Spinal cord (tissue), 10 donors: Measurements from ENCODE around the gene ABCG1. TPM values are rescaled to one million over a fixed set of nuclear protein-coding genes. Genes with fewer than 3 reads are reported as not detected.
"Not testable (repeated sequence)": the region's sequence is repeated elsewhere in the genome, so short reads cannot be mapped to it uniquely, and the experiment has no call there.

Source experiments
- DNase-seq, 6 donors: peaks; one replicate each; pipeline versions ENCODE4 v3.0.0 to v3.0.0-alpha.2; 2013 to 2015; ENCODE audit warnings: low spot score in 6 of 6, low read depth in 4 of 6
- H3K27ac ChIP-seq: one replicate; pipeline ENCODE4 v1.5.1; 2013; ENCODE audit warnings: low read depth, low read length, control low read depth
- H3K27me3 ChIP-seq: one replicate; pipeline ENCODE4 v1.6.1; 2013; ENCODE audit warnings: low read length; ENCODE audit not compliant: control insufficient read depth, insufficient read depth
- H3K36me3 ChIP-seq: one replicate; pipeline ENCODE4 v1.6.1; 2013; ENCODE audit warnings: low read length; ENCODE audit not compliant: control insufficient read depth, insufficient read depth
- H3K4me1 ChIP-seq: one replicate; pipeline ENCODE4 v1.6.1; 2013; ENCODE audit warnings: low read length; ENCODE audit not compliant: control insufficient read depth, insufficient read depth
- H3K4me3 ChIP-seq: one replicate; pipeline ENCODE4 v1.5.1; 2013; ENCODE audit warnings: low read depth, low read length, control low read depth
- H3K9me3 ChIP-seq: one replicate; pipeline ENCODE4 v1.6.1; 2013; ENCODE audit warnings: low read length; ENCODE audit not compliant: control insufficient read depth, insufficient read depth
- WGBS: methylation state at CpG from one replicate; pipeline ENCODE4 v1.1.5; 2013; ENCODE audit warnings: missing lambda C conversion rate; ENCODE audit not compliant: insufficient coverage; 5-methylcytosine and 5-hydroxymethylcytosine counted together
- polyA plus RNA-seq, 2 donors: library from polyadenylated mRNA; unstranded; fragments of 120-200 nt; gene quantifications; one replicate each; pipeline ENCODE4 v1.2.1, GENCODE V29; 2013; ENCODE audit not compliant: insufficient read length in 2 of 2
- total RNA-seq, 2 donors: library from RNA; depleted of rRNA in 1 of 2; stranded (reverse); fragments of 120-200 nt in 1 of 2; fragments of >200 nt in 1 of 2; gene quantifications; one replicate each; pipeline versions ENCODE4 v1.2.3 to v1.2.4, GENCODE V29; 2013 to 2014
- donor health status: healthy.

Gene ABCG1
- total and polyA plus RNA-seq, 4 donors, result 16.0 to 23.4 (median 19.3) TPM

DNA sequence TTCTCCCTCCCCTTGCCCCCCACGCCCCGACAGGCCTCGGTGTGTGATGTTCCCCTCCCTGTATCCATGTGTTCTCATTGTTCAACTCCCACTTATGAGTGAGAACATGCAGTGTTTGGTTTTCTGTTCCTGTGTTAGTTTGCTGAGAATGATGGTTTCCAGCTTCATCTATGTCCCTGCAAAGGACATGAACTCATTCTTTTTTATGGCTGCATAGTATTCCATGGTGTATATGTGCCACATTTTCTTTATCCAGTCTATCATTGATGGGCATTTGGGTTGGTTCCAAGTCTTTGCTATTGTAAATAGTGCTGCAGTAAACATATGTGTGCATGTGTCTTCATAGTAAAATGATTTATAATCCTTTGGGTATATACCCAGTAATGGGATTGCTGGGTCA lies 38.9 kb upstream of the ABCG1 start:
- H3K4me3 ChIP-seq, DNase-seq, H3K4me1 ChIP-seq, H3K27me3 ChIP-seq, H3K9me3 ChIP-seq, H3K27ac ChIP-seq, H3K36me3 ChIP-seq: not testable (repeated sequence)
- no CpG with 5 or more reads among the region's 3 CpGs for WGBS

DNA sequence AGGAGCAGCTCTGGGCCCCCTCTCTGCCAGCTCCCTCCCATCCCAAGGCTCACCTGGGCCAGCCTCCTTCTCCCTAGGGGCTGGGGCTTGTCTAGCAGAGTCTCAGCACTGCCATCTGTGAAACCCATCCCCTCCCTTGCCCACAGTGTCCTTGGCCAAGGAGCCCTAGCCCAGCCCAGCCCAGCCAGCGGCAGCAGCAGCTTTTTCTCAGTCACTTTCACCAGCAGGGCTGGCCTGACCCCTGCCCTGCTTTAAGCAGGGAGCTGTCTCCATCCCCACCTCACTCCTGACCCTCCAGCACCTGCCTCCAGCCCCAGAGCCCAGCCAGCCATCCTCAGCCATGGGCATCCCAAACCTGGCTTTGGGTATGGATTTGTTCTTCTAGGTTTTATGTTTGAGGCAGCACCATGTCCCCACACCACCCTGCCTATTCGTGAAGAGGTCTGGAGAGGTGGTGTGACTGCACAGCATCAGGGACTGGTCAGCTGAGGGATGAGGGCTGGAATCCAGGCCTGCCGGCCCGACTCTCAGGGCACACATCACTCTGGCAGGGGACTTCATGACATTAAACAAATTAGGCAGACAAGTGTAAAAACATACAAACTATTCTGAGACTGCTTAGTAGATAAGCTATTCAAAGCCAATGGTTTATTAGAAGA lies 36.1 kb upstream of the ABCG1 start:
- peaks cover 4% of the 10 kb centered on the region for H3K4me1 ChIP-seq
- no peaks in the 10 kb centered on the region for H3K9me3 ChIP-seq
- H3K36me3 ChIP-seq, result no peaks in the 10 kb centered on the region
- no peaks in the 10 kb centered on the region for H3K27me3 ChIP-seq
- no peak overlapping the region for H3K4me3 ChIP-seq
- 100% methylated on average over 1 of the region's 4 CpGs for WGBS
- no peak for DNase-seq
- H3K27ac ChIP-seq, result no peak overlapping the region

DNA sequence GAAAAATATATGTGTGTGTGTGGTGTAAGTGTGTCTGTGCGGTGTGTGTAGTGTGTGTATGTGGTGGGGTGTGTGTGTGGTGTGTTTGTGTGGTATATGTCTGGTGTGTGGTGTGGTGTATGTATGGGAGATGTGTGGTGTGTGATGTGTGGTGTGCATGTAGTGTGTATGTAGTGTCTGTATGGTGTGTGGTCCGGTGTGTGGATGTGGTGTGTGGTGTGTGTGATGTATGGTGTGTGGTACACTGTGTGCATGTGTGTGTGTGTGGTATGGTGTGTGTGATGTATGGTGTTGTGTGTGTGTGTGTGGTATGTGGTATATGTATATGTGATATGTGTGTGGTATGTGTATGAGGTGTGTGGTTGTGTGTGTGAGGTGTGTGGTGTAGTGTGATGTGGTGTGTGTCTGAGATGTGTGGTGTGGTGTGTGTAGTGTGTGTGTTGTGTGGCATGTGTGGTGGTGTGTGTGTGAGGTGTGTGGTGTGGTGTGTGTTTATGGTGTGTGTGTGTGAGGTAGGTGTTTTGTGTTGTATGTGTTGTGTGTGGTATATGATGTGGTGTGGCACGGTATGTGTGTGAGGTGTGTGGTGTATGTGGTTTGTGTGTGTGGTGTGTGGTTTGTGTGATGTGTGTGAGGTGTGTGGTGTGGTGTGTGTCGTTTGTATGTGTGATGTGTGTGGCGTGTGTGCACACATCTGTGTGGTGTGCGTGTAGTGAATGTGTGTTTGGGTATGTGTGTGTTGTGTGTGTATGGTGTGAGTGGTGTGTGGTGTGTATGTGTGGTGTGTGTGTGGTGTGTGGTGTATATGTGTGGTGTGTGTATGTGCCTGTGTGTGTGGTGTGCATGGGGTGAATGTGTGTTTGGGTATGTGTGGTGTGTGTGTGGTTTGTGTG lies 35.3 kb upstream of the ABCG1 start:
- Histone ChIP-seq H3K9me3 (no peaks in the 10 kb centered on the region), H3K4me1 (peaks cover 4% of the 10 kb centered on the region), H3K4me3 (no peak overlapping the region), H3K36me3 (no peaks in the 10 kb centered on the region), H3K27ac (no peak overlapping the region), H3K27me3 (no peaks in the 10 kb centered on the region)
- WGBS, result 98% methylated on average over 6 of the region's 6 CpGs
- no peak for DNase-seq

DNA sequence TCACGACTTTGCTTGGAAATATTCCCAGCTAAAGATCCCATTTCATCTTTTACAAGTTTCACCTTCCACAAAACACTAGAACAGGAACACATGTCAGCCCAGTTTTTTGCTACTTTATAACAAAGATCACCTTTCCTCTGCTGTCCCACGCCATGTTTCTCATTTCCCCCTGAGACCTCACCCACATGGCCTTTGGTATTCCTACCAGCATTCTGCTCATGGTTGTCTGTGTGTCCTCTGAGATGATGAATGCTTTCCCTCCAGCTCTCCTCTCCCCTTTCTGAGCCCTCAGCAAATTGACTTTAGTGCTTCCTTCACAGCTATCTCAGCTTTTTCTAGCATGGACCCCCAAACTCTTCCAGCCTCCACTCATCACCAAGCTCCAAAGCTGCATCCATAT lies 32.3 kb upstream of the ABCG1 start:
- 87% methylated on average over 2 of the region's 2 CpGs for WGBS
- no peak for DNase-seq
- no peaks in the 10 kb centered on the region for H3K27me3 ChIP-seq
- no peak overlapping the region for H3K27ac ChIP-seq
- no peaks in the 10 kb centered on the region for H3K36me3 ChIP-seq
- no peak overlapping the region for H3K4me3 ChIP-seq
- peaks cover 18% of the 10 kb centered on the region for H3K4me1 ChIP-seq
- H3K9me3 ChIP-seq, result no peaks in the 10 kb centered on the region

DNA sequence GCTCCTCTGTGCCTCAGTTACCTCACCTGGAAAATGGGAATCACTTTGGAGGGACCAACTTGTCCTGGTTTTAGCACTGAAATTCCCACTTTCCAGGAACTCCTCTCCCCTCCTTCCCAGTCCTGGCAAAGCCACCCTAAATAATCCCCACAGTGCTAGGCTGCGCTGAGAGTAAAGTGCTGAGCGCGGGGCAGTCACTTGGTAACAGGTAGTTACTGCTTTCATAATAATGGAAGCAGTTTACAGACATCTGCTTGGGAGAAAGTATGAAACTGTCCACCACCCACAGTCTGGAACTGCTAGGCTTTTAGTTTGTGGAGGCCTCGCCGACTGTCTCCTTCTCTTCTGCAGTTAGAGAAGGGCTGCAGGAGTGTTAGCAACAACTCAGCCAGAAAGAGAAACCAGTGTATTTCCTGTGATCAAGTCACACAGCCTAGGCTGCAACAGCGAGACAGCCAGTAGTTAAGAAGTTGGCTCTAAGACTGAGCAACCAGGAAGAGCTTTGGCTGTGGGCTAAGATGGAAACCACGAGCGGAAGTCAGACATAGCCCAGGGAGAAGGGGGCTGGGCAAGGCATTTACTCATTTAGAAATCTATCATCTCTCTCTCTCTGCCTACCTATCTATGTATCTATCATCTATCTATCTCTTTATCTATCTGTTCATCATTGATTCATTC lies 30.8 kb upstream of the ABCG1 start:
- no peaks in the 10 kb centered on the region for H3K36me3 ChIP-seq
- peaks cover 24% of the 10 kb centered on the region for H3K4me1 ChIP-seq
- no peak overlapping the region for H3K27ac ChIP-seq
- no peak for DNase-seq
- no peaks in the 10 kb centered on the region for H3K27me3 ChIP-seq
- no peaks in the 10 kb centered on the region for H3K9me3 ChIP-seq
- no peak overlapping the region for H3K4me3 ChIP-seq
- WGBS, result 75% methylated on average over 1 of the region's 8 CpGs

DNA sequence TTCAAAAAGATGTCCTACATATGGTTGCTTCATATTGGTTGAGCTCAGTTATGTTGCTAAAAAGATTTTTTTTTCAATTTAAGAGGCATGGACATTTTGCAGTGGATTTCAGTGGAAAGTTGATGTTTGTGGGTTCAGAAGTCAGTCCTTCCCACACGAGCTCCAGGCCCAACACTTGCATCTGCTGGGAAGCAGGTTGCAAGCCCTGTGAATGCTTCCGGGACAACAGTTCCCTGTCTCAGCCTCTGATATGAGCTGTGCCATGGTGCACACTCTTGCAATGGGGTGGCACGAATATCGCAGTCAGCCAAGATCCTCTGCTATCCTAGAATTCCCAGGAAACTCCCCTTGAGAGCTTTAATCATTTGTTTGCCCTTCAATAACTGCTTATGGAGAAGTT lies 30.3 kb upstream of the ABCG1 start:
- DNase-seq, result no peak
- no peak overlapping the region for H3K4me3 ChIP-seq
- H3K36me3 ChIP-seq, result no peaks in the 10 kb centered on the region
- H3K4me1 ChIP-seq, result peaks cover 24% of the 10 kb centered on the region
- no peaks in the 10 kb centered on the region for H3K9me3 ChIP-seq
- WGBS, result 82% methylated on average over 2 of the region's 4 CpGs
- no peak overlapping the region for H3K27ac ChIP-seq
- no peaks in the 10 kb centered on the region for H3K27me3 ChIP-seq

DNA sequence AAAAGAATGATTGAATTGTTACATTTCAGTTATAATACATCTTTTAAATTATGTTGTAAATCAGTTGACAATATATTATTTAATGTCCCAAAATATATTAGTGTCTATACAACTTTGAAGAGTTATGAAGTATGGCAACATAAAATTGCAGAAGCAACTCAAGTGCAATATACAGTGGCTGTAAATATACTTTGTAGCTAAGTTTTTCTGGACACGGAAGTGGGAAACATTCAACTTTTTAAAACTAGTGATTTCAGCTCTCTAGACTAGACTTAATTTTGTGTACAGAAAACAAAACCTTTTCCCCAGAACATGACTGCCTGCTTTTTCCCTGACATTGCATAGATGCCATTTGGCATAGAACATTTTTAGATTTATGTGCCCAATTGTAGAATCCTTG lies 29.5 kb upstream of the ABCG1 start:
- peaks cover 24% of the 10 kb centered on the region for H3K4me1 ChIP-seq
- DNase-seq, result no peak
- no peaks in the 10 kb centered on the region for H3K36me3 ChIP-seq
- WGBS, result no CpG with 5 or more reads among the region's 1 CpG
- no peak overlapping the region for H3K4me3 ChIP-seq
- H3K27ac ChIP-seq, result no peak overlapping the region
- H3K9me3 ChIP-seq, result no peaks in the 10 kb centered on the region
- H3K27me3 ChIP-seq, result no peaks in the 10 kb centered on the region

DNA sequence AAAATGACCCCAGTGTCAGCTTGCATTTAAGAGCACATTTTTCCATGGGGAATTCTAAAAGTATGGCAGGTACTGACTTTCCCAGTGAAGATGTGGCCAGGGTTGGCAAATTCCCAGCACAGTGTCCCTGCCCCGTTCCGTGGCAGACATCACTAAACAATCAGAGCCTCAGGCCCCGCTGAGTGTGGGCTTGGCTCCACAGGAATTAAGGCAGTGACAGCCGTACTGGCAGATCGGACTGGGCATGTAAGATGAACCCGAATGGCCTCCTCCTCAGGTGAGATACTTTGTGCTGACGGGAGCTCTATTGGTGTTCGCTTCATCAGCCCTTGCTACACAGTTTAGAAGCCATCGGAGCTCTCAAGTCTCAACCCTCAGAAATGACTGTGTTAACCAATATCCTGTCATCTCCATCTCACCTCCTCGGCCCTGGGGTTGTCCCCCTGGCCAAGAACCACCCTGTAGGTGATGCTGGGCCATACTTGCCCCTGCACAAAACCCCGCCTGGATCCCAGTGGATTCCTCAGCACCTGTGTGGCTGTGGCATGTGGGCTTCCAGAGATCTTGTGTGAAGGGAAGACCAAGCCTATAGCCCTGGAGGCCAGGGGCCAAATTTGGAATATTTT lies 29.0 kb upstream of the ABCG1 start:
- WGBS, result 81% methylated on average over 11 of the region's 11 CpGs
- Histone ChIP-seq H3K27ac (no peak overlapping the region), H3K27me3 (no peaks in the 10 kb centered on the region), H3K4me3 (no peak overlapping the region), H3K36me3 (no peaks in the 10 kb centered on the region), H3K9me3 (no peaks in the 10 kb centered on the region), H3K4me1 (peaks cover 24% of the 10 kb centered on the region)
- no peak for DNase-seq

DNA sequence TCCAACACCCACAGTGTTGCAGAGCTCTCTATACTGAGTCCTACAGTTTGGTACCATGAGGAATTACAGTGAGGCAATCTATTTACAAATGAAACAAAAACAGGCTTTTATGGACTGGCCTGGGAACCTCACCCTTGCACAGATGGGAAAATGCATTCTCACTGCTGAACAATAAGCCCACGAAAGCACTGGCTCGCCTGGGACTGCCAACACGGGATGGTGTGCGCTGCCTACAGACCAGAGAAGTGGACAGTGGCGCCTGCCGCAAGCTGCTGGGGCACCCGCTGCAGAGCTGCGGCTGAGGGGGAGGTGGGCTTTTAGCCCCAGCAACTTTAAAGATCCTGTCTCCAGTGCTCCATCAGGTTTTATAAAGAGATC lies 28.5 kb upstream of the ABCG1 start:
- Histone ChIP-seq H3K4me1 (peaks cover 24% of the 10 kb centered on the region), H3K27ac (no peak overlapping the region), H3K9me3 (no peaks in the 10 kb centered on the region), H3K27me3 (no peaks in the 10 kb centered on the region), H3K4me3 (no peak overlapping the region), H3K36me3 (no peaks in the 10 kb centered on the region)
- WGBS, result 54% methylated on average over 8 of the region's 8 CpGs
- peak in 2 of 6 donors; percentile 12 to 42 for DNase-seq
